ENCODE measurements around the gene MYOZ2.

DNA sequence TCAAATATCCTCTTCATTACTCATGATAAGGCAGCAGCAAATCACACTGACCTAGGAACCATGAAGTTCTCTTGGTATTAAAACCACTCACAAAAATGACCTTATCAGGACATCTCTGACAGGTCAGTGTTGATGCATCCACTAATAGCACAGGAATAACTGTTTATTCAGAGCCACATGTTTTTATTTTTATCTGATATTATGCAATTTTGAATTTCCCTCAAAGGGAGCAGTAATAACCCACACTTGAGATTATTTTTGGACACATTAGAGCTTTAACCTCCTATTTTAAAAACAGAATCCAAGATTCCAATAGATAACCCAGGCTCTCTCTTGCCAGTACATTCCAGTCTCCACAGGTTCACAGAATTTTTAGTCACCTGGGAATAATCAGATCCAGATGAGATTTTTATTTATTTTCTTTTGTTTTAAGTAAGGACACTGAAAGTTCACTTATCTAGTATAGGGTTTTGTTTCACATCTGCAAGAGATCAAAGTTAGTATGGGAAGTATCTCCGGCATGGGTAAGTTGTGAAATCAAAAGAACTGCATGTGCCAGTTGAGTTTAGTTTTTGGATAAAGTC lies 36.3 kb upstream of the MYOZ2 start:
- TF ChIP-seq CTCF (IDR thresholded peaks at IDR 0.05; ENCODE audit: low read depth, low read length) = no peak
- TF ChIP-seq MAX (IDR thresholded peaks at IDR 0.05; ENCODE audit: low read depth, low read length) = no peak
